DOHH2 (cell line): ENCODE measurements around the gene SEMA4G.

ENCODE experiments used
- H3F3A ChIP-seq: fragments of 200-600 bp; sonication (generic), shearing (Covaris generic); 2 replicates; pipeline ENCODE4 v1.6.0; 2016; ENCODE audit warnings: antibody characterized with exemption, mild to moderate bottlenecking; ENCODE audit not compliant: control insufficient read depth, insufficient read depth
- H3K27ac ChIP-seq: fragments of 200-600 bp; sonication (generic); 2 replicates; pipeline ENCODE4 v1.5.1; 2014; ENCODE audit warnings: low read depth, mild to moderate bottlenecking, low read length, moderate library complexity
- H3K27me3 ChIP-seq: fragments of 200-600 bp; sonication (generic); 2 replicates; pipeline ENCODE4 v1.6.1; 2014; ENCODE audit warnings: mild to moderate bottlenecking, low read length, mixed read lengths; ENCODE audit not compliant: control insufficient read depth
- H3K36me3 ChIP-seq: fragments of 200-600 bp; sonication (generic); 2 replicates; pipeline ENCODE4 v1.6.1; 2014; ENCODE audit warnings: mild to moderate bottlenecking, low read length, moderate library complexity, mixed read lengths; ENCODE audit not compliant: control insufficient read depth
- H3K4me1 ChIP-seq: fragments of 200-600 bp; sonication (generic); 2 replicates; pipeline ENCODE4 v1.6.1; 2014; ENCODE audit warnings: mild to moderate bottlenecking, low read length, mixed read lengths; ENCODE audit not compliant: control insufficient read depth
- H3K4me2 ChIP-seq: fragments of 200-600 bp; sonication (generic); 2 replicates; pipeline ENCODE4 v1.6.0; 2014; ENCODE audit warnings: mild to moderate bottlenecking, low read length, moderate library complexity
- H3K4me3 ChIP-seq: fragments of 200-600 bp; sonication (generic); 2 replicates; pipeline ENCODE4 v1.5.1; 2014; ENCODE audit warnings: mild to moderate bottlenecking, low read length, mixed read lengths
- H3K79me2 ChIP-seq: fragments of 200-600 bp; sonication (generic); 2 replicates; pipeline ENCODE4 v1.6.1; 2014; ENCODE audit warnings: mild to moderate bottlenecking, low read length, mixed read lengths; ENCODE audit not compliant: control insufficient read depth
- H3K9me2 ChIP-seq: fragments of 200-600 bp; sonication (generic); replicated peaks from 2 replicates; pipeline ENCODE4 v1.6.1; 2014; ENCODE audit warnings: mild to moderate bottlenecking, low read length, mixed read lengths; ENCODE audit not compliant: control insufficient read depth
- H3K9me3 ChIP-seq: fragments of 200-600 bp; sonication (generic); 2 replicates; pipeline ENCODE4 v1.6.1; 2014; ENCODE audit warnings: antibody characterized with exemption, low read length, mixed read lengths; ENCODE audit not compliant: control insufficient read depth, insufficient read depth
- H4K20me1 ChIP-seq: fragments of 200-600 bp; sonication (generic); 2 replicates; pipeline ENCODE4 v1.6.0; 2014; ENCODE audit warnings: low read depth, mild to moderate bottlenecking, antibody characterized with exemption, low read length, moderate library complexity; ENCODE audit not compliant: control insufficient read depth, insufficient read depth
- EZH2phosphoT487 ChIP-seq: fragments of 200-600 bp; sonication (generic); IDR thresholded peaks from 2 replicates; pipeline ENCODE4 v1.6.1; 2017; ENCODE audit warnings: borderline replicate concordance, mild to moderate bottlenecking, antibody characterized with exemption, low read length, moderate library complexity, mixed read lengths
- TF ChIP-seq, protein P1 (sequence below): fragments of 200-600 bp; sonication (generic); IDR thresholded peaks from one replicate; pipeline ENCODE4 v1.5.1; 2014; ENCODE audit warnings: antibody characterized with exemption, mild to moderate bottlenecking, low read depth, low read length; ENCODE audit not compliant: poor library complexity, severe bottlenecking

SEMA4G gene

DNA sequence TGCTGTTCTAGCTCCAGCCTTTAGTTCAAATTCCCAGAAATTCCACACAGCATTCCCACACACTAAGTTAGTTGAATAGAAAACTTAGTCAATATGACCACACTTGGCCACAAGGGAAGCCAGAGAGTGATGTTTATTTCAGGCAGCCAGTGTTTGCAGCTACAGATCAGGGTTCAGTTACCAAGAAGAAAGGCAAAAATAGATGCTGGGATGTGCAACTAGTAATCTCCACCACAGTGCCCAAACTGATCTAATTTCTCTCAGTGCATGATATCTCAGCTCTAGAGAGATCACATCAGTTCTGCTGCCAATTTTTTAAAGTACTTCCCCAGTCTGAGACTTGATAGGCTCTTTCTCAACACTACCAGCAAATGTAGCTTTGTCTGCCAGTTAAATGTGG lies 38.9 kb upstream of the SEMA4G start:
- Histone ChIP-seq H3K36me3 (peaks cover 82% of the 10 kb centered on the region), H3K27me3 (no peaks in the 10 kb centered on the region), H3K79me2 (no peaks in the 10 kb centered on the region), H3K9me2 (no peaks in the 10 kb centered on the region), H3K4me2 (no peak overlapping the region), H3K4me1 (no peaks in the 10 kb centered on the region), H4K20me1 (no peaks in the 10 kb centered on the region), H3K9me3 (no peaks in the 10 kb centered on the region), H3F3A (peaks cover 13% of the 10 kb centered on the region; the same call in 1 of the 2 replicates), H3K4me3 (no peak overlapping the region), H3K27ac (no peak overlapping the region)
- no peak for TF ChIP-seq EZH2phosphoT487
- TF ChIP-seq, protein P1, sequence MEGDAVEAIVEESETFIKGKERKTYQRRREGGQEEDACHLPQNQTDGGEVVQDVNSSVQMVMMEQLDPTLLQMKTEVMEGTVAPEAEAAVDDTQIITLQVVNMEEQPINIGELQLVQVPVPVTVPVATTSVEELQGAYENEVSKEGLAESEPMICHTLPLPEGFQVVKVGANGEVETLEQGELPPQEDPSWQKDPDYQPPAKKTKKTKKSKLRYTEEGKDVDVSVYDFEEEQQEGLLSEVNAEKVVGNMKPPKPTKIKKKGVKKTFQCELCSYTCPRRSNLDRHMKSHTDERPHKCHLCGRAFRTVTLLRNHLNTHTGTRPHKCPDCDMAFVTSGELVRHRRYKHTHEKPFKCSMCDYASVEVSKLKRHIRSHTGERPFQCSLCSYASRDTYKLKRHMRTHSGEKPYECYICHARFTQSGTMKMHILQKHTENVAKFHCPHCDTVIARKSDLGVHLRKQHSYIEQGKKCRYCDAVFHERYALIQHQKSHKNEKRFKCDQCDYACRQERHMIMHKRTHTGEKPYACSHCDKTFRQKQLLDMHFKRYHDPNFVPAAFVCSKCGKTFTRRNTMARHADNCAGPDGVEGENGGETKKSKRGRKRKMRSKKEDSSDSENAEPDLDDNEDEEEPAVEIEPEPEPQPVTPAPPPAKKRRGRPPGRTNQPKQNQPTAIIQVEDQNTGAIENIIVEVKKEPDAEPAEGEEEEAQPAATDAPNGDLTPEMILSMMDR: no peak

DNA sequence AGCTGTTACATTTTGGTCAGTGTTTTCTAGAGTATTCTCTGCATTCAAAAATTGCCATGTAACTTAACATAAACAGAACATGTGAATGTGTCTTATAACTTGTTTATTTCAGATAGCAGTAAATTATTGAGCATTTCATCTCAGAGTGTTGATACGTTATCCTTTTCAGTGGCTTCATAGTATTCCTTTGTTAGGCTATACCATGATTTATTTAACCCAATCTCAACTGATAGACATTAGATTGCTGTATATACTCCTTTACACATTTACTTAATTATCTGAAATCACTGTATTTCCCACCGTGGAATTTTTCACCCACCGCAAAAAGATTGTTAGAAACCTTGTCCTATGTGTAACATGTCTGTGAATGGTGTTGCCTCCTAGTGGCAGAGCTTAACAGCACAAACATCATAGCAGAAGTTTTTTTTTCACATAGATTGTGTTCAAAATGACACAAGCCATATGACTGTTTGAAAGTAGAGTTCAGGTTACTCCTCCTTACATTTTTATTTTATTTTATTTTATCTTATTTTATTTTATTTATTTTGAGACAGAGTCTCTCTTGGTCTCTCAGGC lies 35.1 kb upstream of the SEMA4G start:
- Histone ChIP-seq H3K4me3 (no peak overlapping the region), H3K36me3 (peaks cover 77% of the 10 kb centered on the region)
- TF ChIP-seq, protein P1: peak; percentile 71
- no peak for TF ChIP-seq EZH2phosphoT487

DNA sequence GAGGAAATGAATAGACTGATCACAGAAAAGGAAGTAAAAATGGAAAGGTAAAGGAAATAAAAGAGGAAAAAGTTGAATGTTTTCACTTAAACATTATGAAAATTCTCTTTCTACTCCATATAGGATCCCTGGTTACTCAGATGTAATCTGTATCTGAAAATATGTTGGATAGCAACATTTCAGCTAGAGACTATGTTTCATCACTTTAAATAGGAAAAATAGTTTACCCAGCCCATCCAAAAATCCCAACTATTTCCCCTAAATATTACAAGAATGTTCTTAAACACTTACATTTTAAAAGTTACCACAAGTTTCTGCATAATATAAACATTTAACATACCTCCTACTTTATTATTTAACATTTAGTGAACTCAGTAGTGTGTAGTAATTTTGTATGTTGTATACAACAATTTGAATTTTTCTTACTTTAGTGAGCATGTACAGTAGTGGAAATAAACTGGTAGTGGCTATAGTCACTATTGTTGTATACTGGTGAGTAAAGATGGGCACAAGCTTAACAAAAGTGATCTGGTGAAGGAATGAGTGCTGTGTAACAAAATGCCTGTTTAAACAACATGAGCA lies 29.4 kb upstream of the SEMA4G start:
- Histone ChIP-seq H3K9me2 (no peaks in the 10 kb centered on the region), H3K36me3 (peaks cover 75% of the 10 kb centered on the region), H3K27ac (no peak overlapping the region), H3F3A (no peaks in the 10 kb centered on the region), H4K20me1 (no peaks in the 10 kb centered on the region), H3K27me3 (no peaks in the 10 kb centered on the region), H3K4me3 (no peak overlapping the region), H3K9me3 (no peaks in the 10 kb centered on the region), H3K4me2 (no peak overlapping the region), H3K79me2 (no peaks in the 10 kb centered on the region), H3K4me1 (no peaks in the 10 kb centered on the region)
- no peak for TF ChIP-seq EZH2phosphoT487
- TF ChIP-seq, protein P1: no peak

More for the DNA sequence above, 35.1 kb upstream of the SEMA4G start:
- H3K27me3 ChIP-seq: no peaks in the 10 kb centered on the region
- no peak overlapping the region for H3K4me2 ChIP-seq
- no peaks in the 10 kb centered on the region for H3K4me1 ChIP-seq
- H3K9me3 ChIP-seq: no peaks in the 10 kb centered on the region
- no peaks in the 10 kb centered on the region for H3K9me2 ChIP-seq
- H3K27ac ChIP-seq: no peak overlapping the region
- H3F3A ChIP-seq: peaks cover 11% of the 10 kb centered on the region; the same call in 1 of the 2 replicates
- H3K79me2 ChIP-seq: no peaks in the 10 kb centered on the region
- no peaks in the 10 kb centered on the region for H4K20me1 ChIP-seq
